ENCODE data around the gene ENPP3. TPM values are rescaled to one million over a fixed set of nuclear protein-coding genes. Genes with fewer than 3 reads are reported as not detected.

Gene ENPP3
- total and polyA plus RNA-seq, 9 of the 15 experiments (the other 6 are each of a cell fraction or from before 2014, with no cell fraction given) = 14.0 to 32.8 (median 21.6) TPM

GRCh38 chr6:131640576-131640975 lies 3.5 kb downstream of the ENPP3 start (continued):
- TF ChIP-seq KLF6 (CRISPR knock-in tag; IDR thresholded peaks at IDR 0.05; ENCODE audit: borderline replicate concordance) (no peak), BCLAF1 (IDR thresholded peaks at IDR 0.05; ENCODE audit: borderline replicate concordance in 1 of 2, control insufficient read depth in 1 of 2, low read depth in 2 of 2, low read length in 1 of 2) (no peak), FOSL1 (tag; conservative IDR thresholded peaks at IDR 0.05) (peak; percentile 74), SOX6 (IDR thresholded peaks at IDR 0.05) (peak; percentile 90), CHD2 (IDR thresholded peaks at IDR 0.05; ENCODE audit: low read depth, low read length) (no peak), ZNF695 (CRISPR knock-in tag; IDR thresholded peaks at IDR 0.05) (no peak), SMARCA4 (IDR thresholded peaks at IDR 0.05) (peak; percentile 82), NUFIP1 (IDR thresholded peaks at IDR 0.05; ENCODE audit: partially characterized antibody) (no peak), ZNF274 (IDR thresholded peaks at IDR 0.05; ENCODE audit: borderline replicate concordance, low read depth, low read length) (no peak), HLTF (IDR thresholded peaks at IDR 0.05) (no peak), CHD1 (IDR thresholded peaks at IDR 0.05; ENCODE audit: low read length) (no peak), RUNX1 (IDR thresholded peaks at IDR 0.05; ENCODE audit: low read depth) (no peak), ATF3 (IDR thresholded peaks at IDR 0.05) (peak; percentile 66; the same call in 1 of the 2 replicates), ATF3 (CRISPR knock-in tag; conservative IDR thresholded peaks at IDR 0.05) (no peak), CREM (IDR thresholded peaks at IDR 0.05; ENCODE audit: low read depth) (peak; percentile 85), SIN3A (IDR thresholded peaks at IDR 0.05; ENCODE audit: borderline replicate concordance in 2 of 2, control insufficient read depth in 1 of 2, low read depth in 2 of 2, low read length in 2 of 2) (no peak), ATF4 (CRISPR knock-in tag; IDR thresholded peaks at IDR 0.05) (no peak), ARID2 (IDR thresholded peaks at IDR 0.05) (no peak), RNF2 (IDR thresholded peaks at IDR 0.05) (0 out of 2 replicates have a peak, but pooled peaks have one; percentile 39), MAFG (tag; conservative IDR thresholded peaks at IDR 0.05) (peak; percentile 66), C11orf30 (IDR thresholded peaks at IDR 0.05; ENCODE audit: low read depth) (peak; percentile 54; the same call in 1 of the 2 replicates), NFIC (IDR thresholded peaks at IDR 0.05) (peak; percentile 30; the same call in 1 of the 2 replicates), EP400 (IDR thresholded peaks at IDR 0.05) (peak; percentile 40; the same call in 1 of the 2 replicates), NR2C2 (CRISPR knock-in tag; IDR thresholded peaks at IDR 0.05) (no peak), NR2C2 (tag; IDR thresholded peaks at IDR 0.05) (0 out of 2 replicates have a peak, but pooled peaks have one; percentile 22), TCF3 (CRISPR knock-in tag; IDR thresholded peaks at IDR 0.05) (peak; percentile 68), SETDB1 (IDR thresholded peaks at IDR 0.05; ENCODE audit: low read length) (no peak), PCBP1 (IDR thresholded peaks at IDR 0.05; ENCODE audit: low read depth, low read length, poor library complexity, severe bottlenecking) (no peak), YBX1 (IDR thresholded peaks at IDR 0.05) (no peak)
